ENCODE measurements around the gene NKX2-8. TPM values are rescaled to one million over a fixed set of nuclear protein-coding genes. Genes with fewer than 3 reads are reported as not detected.
A peak's percentile ranks its signal among the peaks of the same experiment; 100 is the strongest.

The NKX2-8 gene
- total and polyA plus RNA-seq, 8 donors = 1.4 TPM; not detected in 7

DNA sequence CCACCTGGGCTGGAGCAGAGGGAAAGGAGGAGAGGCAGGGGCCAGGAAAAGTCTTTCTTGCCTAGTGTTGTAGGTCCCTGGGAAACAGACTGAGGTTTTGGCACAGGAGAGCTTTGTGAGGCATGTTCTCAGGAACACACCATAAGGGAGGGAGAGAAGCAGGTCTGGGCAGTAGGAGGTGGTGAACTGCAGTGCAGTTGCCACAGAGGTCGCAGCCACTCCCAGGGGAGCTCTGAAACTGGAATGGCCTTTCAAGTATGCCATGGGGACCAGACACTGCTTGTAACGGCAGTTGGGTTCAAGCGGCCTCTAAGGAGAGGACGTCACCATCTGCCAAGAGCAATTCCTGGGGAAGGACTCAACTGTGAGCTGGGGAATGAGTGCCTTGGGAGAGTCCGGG lies 35.4 kb upstream of the NKX2-8 start:
- H3K27me3 ChIP-seq = peaks cover 0 to 7% (median 0%) of the 10 kb centered on the region in 3 donors
- intact Hi-C loops (cut with DNase I; ENCODE audit: low total_unique reads) = no loop called here
- no peak overlapping the region for H3K4me3 ChIP-seq
- no peak for DNase-seq
- peaks cover 0 to 4% (median 1%) of the 10 kb centered on the region in 4 donors for H3K9me3 ChIP-seq
- H3K27ac ChIP-seq = no peak overlapping the region
- no peak for TF ChIP-seq POLR2A (IDR thresholded peaks at IDR 0.05)
- TF ChIP-seq, protein P1, sequence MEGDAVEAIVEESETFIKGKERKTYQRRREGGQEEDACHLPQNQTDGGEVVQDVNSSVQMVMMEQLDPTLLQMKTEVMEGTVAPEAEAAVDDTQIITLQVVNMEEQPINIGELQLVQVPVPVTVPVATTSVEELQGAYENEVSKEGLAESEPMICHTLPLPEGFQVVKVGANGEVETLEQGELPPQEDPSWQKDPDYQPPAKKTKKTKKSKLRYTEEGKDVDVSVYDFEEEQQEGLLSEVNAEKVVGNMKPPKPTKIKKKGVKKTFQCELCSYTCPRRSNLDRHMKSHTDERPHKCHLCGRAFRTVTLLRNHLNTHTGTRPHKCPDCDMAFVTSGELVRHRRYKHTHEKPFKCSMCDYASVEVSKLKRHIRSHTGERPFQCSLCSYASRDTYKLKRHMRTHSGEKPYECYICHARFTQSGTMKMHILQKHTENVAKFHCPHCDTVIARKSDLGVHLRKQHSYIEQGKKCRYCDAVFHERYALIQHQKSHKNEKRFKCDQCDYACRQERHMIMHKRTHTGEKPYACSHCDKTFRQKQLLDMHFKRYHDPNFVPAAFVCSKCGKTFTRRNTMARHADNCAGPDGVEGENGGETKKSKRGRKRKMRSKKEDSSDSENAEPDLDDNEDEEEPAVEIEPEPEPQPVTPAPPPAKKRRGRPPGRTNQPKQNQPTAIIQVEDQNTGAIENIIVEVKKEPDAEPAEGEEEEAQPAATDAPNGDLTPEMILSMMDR (IDR thresholded peaks at IDR 0.05) = no peak
- WGBS, 5 donors = 54 to 81% (median 72%) methylated on average over 5 of the region's 5 CpGs
- H3K4me1 ChIP-seq = no peaks in the 10 kb centered on the region
- no peaks in the 10 kb centered on the region for H3K36me3 ChIP-seq

DNA sequence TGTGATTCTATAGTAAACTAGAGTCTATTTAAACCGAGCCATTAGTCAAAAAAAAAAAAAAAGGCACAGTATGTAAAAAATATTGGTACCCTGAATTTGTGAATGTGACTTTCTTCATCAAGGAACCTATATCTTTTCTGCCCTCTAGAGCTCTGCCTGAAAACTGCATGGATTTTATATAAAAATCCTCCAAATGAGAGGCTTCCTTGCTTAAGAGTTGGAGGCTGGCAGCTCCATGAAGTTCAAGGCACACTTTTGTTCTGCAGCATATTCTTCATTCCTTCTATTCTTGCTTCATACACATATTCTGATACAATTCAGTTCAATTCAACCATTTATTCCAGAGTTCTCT lies 23.1 kb upstream of the NKX2-8 start:
- Histone ChIP-seq H3K4me3 (no peak overlapping the region), H3K4me1 (no peaks in the 10 kb centered on the region), H3K9me3 (no peaks in the 10 kb centered on the region), H3K27ac (no peak overlapping the region), H3K27me3 (peaks cover 0 to 46% (median 0%) of the 10 kb centered on the region in 3 donors), H3K36me3 (no peaks in the 10 kb centered on the region)
- WGBS, 5 donors = 25 to 72% (median 60%) methylated on average over 1 of the region's 1 CpG
- intact Hi-C loops (cut with DNase I; ENCODE audit: low total_unique reads) = no loop called here
- TF ChIP-seq, protein P1 (IDR thresholded peaks at IDR 0.05) = no peak
- TF ChIP-seq POLR2A (IDR thresholded peaks at IDR 0.05) (no peak), EP300 (IDR thresholded peaks at IDR 0.05) (no peak), POLR2AphosphoS5 (IDR thresholded peaks at IDR 0.05) (no peak)
- no peak for DNase-seq

DNA sequence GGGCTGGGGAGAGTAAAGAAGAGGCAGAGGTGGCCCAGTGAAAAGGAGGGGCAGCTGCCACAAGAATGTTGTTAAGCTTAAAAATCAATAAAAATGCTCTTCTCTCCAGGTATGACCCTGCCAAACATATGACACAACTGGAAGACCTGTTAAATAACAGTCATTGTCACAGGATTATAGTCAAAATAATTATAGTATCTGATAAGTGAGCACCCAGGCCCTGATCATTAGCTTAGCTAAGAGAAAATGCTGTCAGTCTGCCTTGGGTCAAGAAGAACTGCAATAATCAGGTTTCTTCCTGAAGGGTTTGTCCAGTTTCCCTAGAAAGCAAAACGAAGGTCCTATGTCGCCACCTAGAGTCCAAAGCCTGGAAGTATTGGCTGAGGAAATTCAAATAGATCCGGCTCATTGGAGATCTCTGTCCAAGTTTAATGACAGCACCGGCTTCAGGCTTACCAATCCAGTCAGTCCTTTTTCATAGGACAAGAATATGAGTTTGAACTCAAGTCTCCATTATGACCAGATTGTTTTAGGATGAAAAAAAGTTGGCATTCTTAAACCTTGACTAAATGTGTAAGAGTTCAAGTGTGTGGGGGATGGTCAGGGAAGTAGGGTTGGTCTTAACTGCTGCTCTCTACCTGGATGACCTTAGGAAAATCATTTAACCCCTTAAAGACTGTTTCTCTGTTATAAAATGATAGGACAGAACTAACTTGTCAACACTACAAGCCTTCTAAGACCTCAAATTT lies 22.5 kb upstream of the NKX2-8 start:
- WGBS, 5 donors = 0 to 3% (median 2%) methylated on average over 4 of the region's 4 CpGs
- peaks cover 0 to 48% (median 3%) of the 10 kb centered on the region in 3 donors for H3K27me3 ChIP-seq
- peak; percentile 53 to 88 for DNase-seq

DNA sequence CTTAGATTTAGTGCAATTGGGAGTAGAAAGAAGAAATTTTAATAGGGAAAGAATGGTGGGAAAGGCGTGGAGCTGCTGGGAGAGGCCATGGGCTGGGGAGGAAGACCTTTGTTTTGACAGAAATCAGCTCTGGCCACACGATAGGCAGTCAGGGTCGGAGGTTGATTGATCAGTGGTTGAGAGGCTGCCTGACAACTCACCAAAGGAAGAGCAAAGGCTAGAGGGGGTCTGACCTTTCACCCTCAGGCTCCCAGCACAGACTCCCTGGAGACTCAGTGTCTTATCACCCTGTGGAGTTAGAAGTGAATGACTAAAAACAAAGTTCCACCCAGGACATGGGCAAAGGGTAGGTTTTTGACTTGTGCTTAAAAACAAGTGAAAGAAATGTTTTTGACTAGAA lies 18.0 kb upstream of the NKX2-8 start:
- H3K27ac ChIP-seq = no peak overlapping the region
- no peaks in the 10 kb centered on the region for H3K4me1 ChIP-seq
- TF ChIP-seq EP300 (IDR thresholded peaks at IDR 0.05) (no peak), POLR2A (IDR thresholded peaks at IDR 0.05) (no peak), POLR2AphosphoS5 (IDR thresholded peaks at IDR 0.05) (no peak)
- TF ChIP-seq, protein P1 (IDR thresholded peaks at IDR 0.05) = no peak
- no peaks in the 10 kb centered on the region for H3K36me3 ChIP-seq
- H3K27me3 ChIP-seq = peaks cover 0 to 58% (median 22%) of the 10 kb centered on the region in 3 donors
- no peaks in the 10 kb centered on the region for H3K9me3 ChIP-seq
- no peak for DNase-seq
- WGBS, 5 donors = 21 to 30% (median 23%) methylated on average over 3 of the region's 3 CpGs
- intact Hi-C loops (cut with DNase I; ENCODE audit: low total_unique reads) = no loop called here
- H3K4me3 ChIP-seq = no peak overlapping the region

More for the DNA sequence above, 22.5 kb upstream of the NKX2-8 start:
- H3K36me3 ChIP-seq = no peaks in the 10 kb centered on the region
- intact Hi-C loops (cut with DNase I; ENCODE audit: low total_unique reads) = no loop called here
- no peaks in the 10 kb centered on the region for H3K9me3 ChIP-seq
- TF ChIP-seq, protein P1 (IDR thresholded peaks at IDR 0.05) = peak in 5 of 7 experiments; percentile 65 to 76 (median 68)
- no peak for TF ChIP-seq POLR2AphosphoS5 (IDR thresholded peaks at IDR 0.05)
- no peaks in the 10 kb centered on the region for H3K4me1 ChIP-seq
- H3K4me3 ChIP-seq = no peak overlapping the region
- H3K27ac ChIP-seq = no peak overlapping the region

All from stomach (tissue), 9 donors.